GM18907 (cell line): Measurements from ENCODE around the gene SLC25A28.

Experiments used
- ATAC-seq: cut with Tn5 transposase; IDR thresholded peaks from one replicate; pipeline ENCODE4 v1.9.1; 2021; ENCODE audit warnings: mild to moderate bottlenecking, moderate library complexity; ENCODE audit not compliant: unreplicated experiment

SLC25A28 gene

DNA sequence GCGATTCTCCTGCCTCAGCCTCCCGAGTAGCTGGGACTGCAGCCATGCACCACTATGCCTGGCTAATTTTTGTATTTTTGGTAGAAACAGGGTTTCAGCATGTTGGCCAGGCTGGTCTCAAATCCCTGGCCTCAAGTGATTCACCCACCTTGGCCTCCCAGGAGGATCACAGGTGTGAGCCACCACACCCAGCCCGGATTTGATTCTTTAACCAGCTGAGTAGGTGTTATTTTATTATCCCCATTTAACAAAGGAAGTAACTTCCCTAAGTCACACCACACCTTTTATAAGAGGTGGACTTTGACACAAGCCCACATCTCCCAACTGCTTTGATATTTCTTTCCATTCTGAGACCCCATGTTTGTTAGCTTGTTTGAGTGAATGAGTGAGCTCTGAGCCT, 25.0 kb downstream of the SLC25A28 start:
- no peak for ATAC-seq

DNA sequence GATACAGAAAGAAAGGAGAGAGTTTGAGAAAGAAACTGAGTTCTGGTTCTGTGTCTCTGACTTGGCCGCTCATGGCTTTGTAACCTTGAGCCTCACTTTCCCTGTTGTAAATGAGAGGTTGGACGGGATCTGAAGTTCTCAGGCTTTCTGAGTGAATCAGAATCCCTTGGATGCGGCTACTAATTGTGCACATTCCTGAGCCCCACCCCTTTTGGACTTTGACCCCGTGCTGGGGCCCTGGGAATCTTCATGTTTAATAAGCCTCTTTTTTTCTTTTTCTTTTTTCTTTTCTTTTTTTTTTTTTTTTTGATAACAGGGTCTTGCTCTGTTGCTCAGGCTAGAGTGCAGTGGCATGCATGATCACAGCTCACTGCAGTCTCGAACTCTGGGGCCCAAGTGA, 26.9 kb downstream of the SLC25A28 start:
- no peak for ATAC-seq

DNA sequence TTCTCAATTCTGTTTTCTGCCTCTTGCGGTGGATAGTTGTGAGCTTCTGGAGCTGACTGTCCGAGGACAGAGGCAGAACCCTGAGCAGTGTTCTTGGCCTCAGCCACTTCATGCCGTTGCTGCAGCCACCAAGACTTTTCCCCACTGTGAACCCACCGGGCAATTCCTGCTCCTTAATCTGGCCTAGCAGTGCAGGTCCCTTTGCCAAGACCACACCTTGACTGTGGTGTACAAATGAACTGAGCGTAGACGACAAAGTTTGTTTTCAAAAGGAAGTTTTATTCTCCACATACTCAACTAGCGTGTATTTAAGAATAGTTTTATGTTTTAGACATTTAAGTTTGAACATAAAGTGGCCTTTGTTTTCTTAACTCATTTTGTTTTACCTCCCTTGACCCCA, 29.4 kb downstream of the SLC25A28 start:
- ATAC-seq: no peak

DNA sequence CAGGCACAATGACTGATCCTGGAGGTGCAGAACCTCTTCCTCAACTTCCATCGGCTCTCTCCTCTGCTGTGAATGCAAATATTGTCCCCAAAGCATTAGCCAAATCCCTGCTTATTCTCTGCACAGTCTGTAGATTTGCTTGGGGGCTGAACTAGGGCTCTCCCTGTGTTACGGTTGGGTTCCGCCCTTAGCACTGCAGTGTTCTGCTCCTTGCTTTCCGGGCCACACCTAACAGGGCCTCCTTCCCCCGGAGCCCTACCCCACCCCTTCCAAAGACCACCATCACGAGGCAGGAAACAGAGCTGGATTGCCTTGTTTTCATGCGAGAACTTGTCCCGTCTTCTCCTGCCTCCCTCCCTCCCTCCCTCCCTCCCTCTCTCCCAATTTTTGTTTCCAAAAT, 36.6 kb downstream of the SLC25A28 start:
- no peak for ATAC-seq

DNA sequence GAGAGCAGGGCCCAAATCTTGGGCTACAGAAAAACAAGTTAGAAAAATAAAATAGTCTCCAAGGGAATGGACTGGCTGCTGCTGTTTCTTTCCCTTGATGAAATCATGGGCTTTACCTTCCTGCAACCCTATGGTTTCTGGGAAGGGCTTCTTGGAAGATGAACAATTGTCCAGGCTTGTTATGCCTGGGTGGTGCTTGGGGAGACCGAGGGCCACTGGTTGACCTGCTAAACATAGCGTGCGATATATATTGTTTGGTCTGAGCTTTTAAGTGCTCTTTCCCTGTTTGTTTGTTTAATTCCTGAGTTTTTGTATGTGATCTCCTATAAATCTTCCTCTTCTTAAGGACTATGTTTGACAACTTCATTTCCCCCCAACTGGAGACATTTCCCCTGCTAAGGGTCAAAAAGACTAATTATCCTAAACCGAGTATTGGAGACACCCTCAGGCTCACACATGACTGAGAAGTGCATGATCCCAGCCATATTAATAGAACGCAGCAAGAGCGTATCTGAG, 37.9 kb downstream of the SLC25A28 start:
- no peak for ATAC-seq

DNA sequence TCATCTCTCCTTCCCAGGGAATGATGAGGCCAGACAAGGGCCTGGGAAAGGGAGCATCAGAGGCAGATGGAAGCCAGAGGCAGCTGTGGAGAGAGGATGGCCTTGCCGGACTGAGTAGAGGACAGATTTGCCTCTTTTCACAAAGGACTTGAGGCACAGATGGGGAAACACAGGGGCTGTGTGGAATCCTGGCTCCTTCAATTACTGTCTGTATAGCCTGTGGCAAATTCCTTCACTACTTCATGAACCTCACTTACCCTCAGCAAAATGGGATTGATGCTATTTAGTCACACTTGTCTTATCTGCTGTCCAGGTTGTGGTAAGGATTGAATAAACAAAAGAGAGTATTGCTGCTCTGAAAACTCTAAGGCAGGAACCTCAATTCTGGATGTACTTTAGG, 40.3 kb downstream of the SLC25A28 start:
- no peak for ATAC-seq

DNA sequence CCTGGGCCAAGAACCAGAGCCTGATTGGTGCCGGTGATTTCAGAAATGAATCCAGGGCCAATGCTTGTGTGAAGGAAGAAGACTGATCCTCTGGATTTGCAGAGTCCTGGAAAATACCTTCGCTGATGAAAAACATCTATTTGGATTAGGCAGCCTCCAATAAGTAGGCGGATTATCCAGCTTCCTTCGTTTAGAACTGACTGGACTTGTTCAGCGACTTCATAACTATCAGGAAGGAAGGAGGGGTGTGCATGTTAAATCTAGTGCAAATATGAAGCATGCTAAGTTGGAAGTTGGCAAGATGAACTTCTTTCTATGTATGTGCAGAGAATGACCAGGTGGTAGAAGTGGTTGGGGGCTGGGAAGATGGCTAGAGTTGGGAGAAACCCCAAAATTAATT, 46.4 kb downstream of the SLC25A28 start:
- ATAC-seq: no peak

DNA sequence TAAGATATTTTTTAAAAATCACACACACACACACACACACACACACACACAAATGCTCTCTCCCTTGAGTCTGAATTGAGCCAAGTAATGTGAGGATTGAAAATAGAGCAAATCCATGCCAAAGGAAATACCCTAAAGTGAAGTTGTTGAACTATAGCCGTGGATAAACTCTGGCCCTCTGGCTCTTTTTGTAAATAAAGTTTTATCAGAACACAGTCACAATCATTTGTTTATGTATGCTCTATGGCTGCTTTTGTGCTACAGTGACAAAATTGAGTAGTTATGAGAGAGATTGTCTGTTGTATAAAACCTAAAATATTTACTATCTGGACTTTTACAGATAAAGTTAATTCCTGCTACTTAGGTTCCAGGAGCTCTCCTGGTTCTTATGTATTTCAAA, 48.4 kb downstream of the SLC25A28 start:
- ATAC-seq: no peak

DNA sequence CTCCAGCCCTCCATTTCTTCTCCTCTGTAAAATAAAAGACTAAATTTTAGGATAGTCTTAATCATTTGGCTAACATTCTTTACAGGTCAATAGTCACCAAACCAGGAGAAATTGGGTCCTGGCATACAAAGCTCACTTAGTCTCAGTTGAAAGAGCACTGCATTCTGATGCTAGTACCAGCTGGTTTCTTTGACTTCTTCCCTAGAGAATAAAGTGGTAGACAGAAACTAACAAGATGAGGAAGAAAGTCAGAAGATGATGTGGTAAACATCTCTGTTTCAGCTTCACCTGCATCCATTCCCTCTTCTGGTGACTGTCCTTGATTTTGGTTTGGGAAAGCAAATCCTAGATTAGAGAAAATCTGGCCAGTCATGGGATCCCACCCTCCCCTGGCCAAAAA, 50.3 kb downstream of the SLC25A28 start:
- ATAC-seq: no peak

DNA sequence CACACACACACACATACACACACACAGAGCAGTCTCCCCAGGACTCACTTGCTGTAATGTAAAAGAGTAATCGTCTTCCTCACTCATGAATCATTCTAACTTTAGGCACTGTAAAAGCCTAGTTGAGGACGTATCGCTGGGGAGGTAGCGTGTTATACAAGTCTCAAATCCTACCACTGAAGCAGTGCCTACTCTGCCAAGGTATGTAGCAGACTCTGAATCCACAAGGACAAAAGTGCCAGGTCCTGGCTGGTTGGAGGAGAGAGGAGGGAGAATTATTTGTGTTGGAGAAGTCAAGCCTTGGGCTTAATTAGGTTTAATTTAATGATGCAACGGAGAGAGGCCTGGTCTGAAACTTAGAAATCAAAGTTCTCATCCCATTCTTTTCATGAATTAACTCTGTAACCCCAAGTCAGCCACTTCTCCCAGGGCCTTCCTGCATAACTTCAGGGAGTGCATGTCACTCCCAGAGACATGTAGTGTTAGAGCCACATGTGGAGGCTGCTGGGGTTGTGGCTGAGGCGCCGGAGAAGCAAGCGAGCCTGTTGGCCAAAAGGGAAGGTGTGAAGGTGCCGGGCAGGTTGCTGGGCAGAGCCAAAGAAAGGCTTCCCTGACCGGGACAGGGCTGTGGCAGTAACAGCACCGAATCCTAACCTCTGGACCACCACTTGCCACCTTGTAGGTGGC, 50.8 kb downstream of the SLC25A28 start:
- ATAC-seq: no peak

DNA sequence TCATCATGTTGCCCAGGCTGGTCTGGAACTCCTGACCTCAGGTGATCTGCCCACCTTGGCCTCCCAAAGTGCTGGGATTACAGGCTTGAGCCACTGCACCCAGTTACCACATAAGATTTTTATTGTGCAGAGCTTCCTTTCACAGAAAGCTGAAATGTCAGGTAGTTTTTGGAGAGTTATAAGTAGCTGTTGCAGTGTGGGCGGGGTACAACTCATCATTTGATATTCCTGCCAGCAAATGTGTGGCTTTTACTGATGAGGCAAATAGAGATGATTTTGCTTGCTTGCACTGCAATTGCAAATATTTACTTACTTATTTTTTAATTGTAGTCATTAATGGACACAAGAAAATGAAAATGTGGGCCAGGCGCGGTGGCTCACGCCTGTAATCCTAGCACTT, 55.1 kb downstream of the SLC25A28 start:
- ATAC-seq: no peak

DNA sequence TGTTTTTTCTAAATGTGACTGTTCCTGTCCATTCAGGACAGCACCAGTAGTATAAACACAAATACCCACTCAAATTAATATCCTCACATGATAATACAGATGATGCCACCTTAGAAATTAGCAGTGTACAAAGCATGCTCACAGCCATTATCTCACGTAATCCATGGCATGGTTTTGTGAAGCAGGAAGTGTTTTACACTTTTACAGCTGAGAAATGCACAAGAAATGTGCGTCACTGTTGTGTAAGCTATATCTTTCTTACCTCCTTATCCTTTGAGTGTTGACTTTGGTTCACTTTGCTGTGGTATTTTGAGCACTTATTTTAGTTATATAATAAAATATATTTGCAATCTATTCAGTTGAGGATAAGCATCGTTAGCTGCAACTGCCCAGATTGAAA, 55.9 kb downstream of the SLC25A28 start:
- ATAC-seq: no peak

DNA sequence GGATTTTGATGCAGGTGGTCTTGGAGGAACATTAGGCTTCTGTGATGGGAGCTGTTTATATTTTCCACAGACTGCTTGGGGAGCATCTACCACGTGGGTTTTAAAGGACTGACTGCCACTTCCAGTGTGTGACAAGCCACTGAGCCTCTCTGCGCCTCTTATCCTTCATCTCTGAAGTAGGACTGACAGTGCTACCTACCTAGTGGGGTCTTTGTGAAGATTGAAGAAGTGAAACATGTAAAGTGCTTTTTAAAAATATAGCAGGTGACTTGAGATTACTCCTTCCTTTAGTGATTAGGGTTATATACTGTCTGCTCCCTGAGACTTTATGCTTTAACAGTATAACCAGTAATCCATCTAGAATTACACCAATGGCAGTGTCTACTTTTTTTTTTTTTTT, 57.6 kb downstream of the SLC25A28 start:
- ATAC-seq: no peak
